SK-N-DZ (cell line): ENCODE data around the gene MEF2A. TPM values are rescaled to one million over a fixed set of nuclear protein-coding genes. Genes with fewer than 3 reads are reported as not detected.
A peak's percentile ranks its signal among the peaks of the same experiment; 100 is the strongest.
"Not testable (repeated sequence)": the region's sequence is repeated elsewhere in the genome, so short reads cannot be mapped to it uniquely, and the experiment has no call there.

Source experiments
- DNase-seq: peaks from one replicate; pipeline ENCODE4 v3.0.0-alpha.2; 2015; ENCODE audit warnings: low spot score
- polyA plus RNA-seq, 2 experiments: library from polyadenylated mRNA; depleted of rRNA; stranded (reverse); fragments of >200 nt; gene quantifications; 2 replicates each; pipeline ENCODE4 v1.2.3, GENCODE V29; 2014

MEF2A gene
- 15.1 and 31.0 TPM in 2 replicates for polyA plus RNA-seq (2014; cell fraction: cytosol; rRNA removed)
- 28.9 and 41.3 TPM in 2 replicates for polyA plus RNA-seq (2014; cell fraction: nucleus; rRNA removed)

DNA sequence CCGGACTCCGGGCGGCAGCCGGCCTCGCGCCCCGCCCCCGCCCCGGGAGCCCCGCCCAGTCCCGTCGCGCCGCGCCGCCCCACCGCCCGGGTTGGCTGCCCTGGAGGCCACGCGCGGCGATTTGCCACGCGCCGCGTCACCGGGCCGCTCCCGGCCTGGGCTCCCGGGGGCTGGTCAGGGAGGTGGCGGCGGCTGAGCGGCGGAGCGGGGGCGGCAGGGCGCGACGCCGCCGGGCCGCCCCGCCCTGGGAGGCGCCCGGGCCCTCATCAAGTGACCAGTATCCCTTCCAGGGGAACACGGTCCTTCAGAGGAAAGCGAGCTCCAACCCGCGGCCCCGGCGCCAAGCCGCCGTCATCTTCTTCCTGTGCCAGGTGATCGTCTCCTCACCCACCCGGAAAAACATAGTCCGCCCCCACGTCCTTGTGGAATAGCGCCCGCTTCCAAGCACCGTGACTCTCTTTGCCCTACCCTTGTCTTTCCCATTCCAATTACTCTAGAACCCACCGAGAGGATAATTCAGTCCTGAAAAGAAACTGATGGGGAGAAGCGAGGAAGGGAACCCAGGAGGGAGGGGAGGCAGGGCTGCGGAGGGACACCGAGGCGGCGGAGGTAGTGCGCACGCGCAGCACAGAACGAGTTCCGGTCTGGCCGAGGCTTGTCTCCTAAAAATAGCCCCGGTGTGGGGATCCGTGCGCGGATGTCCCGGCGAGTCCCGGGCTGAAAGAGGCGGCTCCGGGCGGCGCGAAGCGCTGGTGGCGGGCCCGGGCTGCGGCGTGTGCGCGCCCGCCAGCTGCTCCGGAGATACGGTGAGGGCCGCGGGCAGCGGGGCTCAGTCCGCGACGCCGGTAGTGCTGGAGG lies at the start of gene MEF2A:
MEF2A (plus strand) TSS at position 686 of the 858 bp plus-strand sequence. CDS start 67,136 bp downstream, outside the sequence.
- DNase-seq = peak; percentile 93

DNA sequence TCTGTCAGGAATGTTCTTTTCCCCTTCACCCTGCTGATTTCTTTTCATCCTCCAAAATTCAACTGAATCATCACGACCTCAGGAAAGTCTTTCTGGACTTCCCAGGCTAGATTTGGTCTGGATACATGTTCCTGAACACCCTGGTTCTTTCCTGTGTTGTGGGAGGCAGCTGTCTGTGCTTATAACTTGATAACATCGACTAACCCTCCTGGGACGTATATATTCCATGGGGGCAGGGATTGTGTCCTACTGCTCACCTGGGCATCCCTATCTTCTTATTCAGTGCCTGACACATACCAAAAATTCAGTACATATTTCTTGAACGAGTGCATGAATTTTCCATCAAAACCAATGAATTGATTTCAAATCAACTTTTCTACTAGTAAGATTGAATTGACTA lies 47.6 kb upstream of the MEF2A start:
- DNase-seq = no peak

DNA sequence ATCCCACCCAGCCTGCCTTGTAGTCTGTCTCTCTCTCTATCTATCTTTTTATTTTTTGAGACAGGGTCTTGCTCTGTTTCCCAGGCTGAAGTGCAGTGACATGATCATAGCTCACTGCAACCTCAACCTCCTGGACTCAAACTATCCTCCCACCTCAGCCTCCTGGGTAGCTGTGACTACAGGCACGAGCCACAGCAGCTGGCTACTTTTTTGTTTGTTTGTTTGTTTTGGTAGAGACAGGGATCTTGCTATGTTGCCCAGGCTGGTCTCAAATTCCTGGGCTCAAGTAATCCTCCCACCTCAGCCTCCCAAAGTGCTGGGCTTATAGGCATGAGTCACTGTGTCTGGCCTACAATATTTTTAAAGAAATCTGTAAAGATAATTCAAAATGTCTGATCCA lies 46.4 kb upstream of the MEF2A start:
- DNase-seq = not testable (repeated sequence)

DNA sequence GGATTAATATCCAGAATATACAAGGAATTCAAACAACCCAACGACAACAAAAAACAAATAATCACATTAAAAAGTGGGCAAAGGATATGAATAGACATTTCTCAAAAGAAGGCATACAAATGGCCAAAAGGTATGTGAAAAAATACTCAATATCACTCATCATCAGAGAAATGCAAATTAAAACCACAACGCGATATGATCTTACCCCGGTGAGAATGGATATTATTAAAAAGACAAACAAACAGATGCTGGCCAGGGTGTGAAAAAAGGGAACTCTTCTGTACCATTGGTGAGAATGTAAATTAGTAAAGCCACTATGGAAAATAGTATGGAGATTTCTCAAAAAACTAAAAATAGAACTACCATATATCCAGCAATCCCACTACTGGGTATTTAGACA lies 43.5 kb upstream of the MEF2A start:
- DNase-seq = no peak

DNA sequence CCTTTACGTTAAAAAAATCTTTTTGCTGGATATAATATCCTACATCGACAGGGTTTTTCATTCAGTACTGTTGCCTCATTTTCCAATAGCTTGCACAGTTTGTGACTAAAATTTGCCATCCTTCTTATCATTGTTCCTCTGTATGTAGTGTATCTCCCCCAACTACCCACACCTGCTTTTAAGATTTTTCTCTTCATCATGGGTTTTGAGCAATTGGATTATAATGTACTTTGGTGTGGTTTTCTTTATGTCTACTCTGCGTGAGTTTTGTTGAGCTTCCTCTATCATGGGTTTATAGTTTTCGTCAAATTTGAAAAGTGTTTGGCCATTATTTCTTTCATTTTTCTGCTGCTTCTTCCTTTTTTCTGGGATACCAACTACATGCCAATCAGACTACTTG lies 39.6 kb upstream of the MEF2A start:
- no peak for DNase-seq

DNA sequence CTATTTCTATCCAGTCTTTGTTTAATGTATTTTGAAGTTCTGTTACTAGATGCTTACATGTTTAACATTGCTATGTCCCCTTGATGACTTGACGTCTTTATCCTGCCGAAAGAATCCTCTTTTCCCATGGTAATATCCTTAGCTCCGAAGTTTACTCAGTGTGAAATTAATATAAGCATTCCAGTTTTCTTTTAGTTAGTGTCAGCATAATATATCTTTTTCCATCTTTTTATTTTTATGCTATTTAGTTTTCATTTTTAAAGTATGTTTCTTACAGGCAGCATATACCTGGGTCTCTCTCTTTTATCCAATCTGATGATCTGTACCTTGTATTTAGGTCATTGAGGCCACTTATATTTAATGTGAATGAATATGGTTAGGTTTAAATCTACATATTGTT lies 39.1 kb upstream of the MEF2A start:
- no peak for DNase-seq

DNA sequence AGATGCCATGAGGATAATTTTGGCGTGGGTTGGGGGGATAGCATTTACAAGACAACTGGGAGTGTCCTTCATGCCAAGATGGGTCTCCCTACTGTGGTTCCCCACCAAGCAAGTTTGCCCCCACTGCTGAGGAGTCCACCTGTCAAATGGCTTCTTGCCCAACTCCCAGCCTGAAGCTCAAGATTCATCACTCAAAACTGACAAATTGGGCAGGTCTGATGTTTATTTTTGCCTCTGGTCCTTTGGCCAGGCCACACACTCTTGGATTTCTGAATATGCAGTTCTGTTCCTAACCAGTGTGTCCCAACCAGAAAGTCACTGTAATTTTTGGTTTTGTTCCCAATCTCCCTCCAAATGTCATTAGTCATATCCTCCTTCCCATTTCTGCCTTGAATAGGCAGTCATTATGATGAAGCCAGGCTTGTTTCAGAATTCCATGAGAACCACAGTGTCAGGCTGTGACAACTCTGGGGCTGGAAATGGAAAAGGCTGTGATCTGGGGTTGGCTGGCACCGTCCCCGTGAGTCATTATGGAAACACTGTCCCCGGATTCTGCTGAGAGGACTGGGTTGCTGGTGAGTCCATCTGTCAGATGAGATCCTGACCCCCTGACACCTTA lies 29.3 kb upstream of the MEF2A start:
- no peak for DNase-seq

DNA sequence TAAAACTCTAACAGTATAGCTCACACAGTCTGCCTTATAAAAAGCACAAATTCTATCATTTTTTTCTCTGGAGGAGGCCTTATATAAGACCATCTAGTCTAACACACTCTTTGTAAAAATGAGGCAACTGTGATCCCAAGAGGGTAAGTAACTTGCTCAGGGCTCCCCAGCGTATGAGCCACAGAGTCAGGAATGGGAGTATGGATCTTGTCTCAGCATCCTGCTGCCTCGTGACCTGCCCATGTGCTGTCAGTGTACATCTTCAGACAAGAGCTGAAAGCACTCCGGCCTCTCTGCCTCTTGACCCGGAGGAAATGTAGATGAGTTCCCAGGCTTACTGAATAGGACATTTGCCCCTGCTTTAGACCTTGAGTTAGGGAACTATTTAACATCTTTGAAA lies 28.4 kb upstream of the MEF2A start:
- no peak for DNase-seq

DNA sequence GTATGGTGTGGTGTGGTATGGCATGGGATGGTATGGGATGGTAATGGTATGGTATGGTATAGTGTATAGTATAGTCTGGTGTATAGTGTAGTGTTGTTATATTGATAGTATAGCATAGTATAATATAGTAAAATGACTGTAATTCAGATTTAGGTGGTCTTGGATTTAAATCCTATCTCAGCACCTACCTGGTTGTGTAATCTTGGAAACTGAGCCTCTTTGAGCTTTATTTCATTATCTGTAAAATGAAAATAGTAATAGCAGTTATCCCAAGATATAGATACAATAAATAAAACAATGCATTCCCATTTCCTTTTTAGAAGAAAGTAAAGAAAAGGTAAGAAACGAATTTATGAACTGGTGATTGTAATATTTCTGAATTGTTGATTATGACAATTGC lies 27.5 kb upstream of the MEF2A start:
- DNase-seq = no peak

DNA sequence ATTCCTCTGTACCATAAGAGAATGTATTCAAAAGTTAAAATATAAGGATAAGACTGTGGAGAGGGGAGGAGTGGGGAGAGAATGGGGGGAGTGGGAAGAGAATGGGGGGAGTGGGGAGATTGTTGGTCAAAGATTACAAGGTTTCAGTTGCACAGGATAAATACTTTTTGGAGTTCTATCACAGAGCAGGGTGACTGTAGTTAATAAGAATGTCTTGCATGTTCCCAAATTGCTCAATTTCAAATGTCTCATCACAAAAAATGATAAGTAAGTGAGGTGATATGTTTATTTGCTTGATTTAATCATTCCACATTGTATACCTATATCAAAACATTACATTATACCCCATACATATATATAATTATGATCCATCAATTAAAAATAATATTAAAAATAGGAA lies 23.0 kb upstream of the MEF2A start:
- no peak for DNase-seq

DNA sequence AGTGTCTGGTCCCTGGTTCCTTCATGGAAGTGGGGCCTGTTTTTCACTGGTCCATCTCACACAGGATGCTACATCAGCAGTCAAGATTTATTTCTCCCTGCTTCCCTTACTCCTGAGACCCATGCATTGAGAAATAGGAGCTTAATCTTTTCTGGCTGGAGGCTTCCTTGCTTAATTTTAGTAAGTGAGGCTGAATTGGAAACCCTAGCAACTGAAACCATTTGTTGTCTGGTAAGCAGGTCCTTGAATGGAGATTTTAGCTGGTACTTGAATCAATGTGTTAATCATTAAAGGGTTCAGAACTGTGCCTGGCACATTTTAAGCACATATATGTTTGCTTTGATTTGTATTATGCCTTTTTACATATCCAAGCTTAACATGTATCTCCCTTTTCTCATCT lies 20.2 kb upstream of the MEF2A start:
- DNase-seq = no peak

DNA sequence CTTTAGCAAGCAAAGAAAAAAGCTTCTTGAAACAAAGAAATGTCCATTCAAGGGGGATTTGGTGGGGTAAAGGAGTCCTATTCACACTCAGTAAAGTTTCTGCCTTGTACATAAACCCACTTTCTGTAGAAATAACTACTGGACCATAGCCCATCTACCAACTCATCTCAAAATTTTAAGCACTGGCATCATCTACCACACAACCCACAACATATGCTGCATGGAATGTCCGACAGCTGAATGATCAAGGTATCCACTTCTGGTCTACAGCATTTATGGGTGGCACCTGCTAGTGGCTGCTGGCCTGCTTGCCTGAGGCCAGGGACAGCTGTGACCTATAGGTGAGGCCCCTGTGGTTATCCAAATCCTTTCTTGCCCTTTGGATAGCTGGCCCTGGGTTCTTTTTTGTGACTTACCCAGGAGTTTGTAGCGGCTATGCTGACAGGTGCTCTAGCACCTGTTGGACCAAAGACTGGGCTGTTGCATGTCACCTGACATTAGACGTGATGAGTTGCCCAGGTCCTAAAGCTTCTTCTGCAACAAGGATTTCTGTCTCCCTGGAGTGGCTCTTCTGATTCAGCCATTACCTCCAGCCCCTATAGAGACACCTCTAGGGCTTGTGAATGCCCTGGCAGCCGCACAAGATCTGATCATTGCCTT lies 19.2 kb upstream of the MEF2A start:
- DNase-seq = no peak

DNA sequence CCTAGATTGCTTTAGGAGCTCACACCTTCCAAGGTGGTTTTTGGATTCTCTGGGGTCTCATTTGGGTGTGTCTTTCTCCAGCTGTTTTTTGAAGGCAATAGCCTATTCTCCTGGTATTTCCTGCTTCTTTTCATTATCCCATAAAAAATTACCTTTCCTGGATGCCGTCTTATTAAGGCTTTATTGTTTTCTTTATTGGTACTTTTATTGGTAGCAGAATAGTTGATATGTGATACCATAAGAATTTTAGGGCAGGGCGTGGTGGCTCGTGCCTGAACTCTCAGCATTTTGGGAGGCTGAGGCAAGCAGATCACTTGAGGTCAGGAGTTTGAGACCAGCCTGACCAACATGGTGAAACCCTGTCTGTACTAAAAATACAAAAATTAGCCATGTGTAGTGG lies 18.3 kb upstream of the MEF2A start:
- no peak for DNase-seq

DNA sequence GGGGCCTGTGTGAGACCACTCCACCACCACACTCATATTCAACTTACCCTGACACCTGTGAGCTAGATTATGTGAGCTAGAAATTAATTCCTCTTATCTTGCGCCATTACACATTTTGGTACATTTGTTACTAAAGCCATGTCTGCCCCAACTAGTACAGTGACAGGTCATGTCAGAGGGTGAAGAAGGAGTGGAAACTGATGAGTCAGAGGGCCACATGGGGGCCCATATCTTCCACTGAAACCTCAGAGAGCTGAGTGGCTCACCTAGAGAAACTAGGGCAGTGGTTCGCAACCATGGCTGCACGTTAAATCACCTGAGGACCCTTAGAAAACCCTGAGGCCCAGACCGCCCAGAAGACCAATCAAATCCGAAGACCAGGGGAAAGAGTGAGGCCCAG lies 15.7 kb upstream of the MEF2A start:
- DNase-seq = no peak

DNA sequence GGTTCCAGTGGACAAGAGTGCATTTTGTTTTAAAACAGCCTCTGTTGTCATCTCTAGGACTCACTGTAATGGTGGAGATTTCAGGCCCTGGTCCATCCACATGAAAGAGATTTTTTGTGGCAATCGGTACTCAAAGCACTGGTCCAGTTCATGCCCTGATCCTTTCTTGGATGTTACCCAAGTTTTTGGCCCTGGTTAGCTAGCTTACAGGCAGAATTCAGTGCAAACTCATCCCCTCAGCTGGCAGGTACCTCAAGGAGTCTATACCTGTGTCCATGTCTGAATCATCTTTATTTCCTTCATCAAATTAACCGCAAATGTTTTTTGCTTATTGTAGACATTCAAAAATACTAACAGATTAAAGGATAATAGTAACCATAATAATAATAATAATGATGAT lies 13.7 kb upstream of the MEF2A start:
- no peak for DNase-seq

DNA sequence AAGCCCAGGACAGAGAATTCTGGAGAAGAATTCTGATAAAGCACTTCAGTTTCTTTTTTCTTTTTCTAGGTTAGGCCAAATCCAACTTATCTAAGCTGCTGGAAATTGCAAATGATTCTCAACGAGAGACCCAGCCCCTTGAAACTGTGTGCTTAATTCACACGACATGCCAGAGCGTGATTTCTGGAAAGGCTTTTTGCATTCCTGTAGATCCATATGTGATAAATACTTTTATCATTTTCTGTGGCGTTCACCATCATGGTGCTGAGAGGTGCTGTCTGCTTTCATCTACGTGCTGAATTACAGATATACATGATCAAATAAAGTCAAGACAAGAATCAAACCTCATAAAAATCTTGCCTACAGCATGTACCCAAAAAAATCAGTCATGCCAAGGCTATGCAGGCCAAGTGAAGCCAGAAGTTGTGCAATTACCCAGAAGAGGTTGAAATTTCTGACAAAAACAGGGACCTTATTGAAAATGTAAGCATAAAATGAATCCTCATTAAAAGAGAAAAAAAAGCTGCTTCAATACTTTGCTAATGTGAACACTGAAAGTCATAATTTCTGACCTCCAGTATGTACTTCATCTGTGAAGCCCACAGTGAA lies 10.8 kb upstream of the MEF2A start:
- no peak for DNase-seq

DNA sequence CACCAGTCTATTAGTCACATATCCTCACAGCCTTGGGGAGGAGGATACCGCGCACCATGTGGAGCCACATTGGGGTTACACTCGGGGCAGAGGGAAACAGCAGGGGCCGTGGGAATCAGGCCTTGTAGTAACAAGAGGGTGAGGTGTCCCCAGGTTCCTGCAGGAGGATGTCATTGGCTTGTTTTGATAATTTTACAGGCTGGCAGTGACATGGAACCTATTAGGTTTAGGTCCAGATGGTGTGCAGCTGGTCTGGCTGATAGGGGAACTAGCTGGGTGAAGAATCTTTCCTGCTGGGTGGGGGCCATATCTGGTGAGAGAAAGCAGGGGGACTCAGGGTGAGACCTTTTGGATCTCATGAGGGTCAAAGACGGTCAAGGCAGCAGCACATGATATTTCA lies 9.8 kb upstream of the MEF2A start:
- no peak for DNase-seq

DNA sequence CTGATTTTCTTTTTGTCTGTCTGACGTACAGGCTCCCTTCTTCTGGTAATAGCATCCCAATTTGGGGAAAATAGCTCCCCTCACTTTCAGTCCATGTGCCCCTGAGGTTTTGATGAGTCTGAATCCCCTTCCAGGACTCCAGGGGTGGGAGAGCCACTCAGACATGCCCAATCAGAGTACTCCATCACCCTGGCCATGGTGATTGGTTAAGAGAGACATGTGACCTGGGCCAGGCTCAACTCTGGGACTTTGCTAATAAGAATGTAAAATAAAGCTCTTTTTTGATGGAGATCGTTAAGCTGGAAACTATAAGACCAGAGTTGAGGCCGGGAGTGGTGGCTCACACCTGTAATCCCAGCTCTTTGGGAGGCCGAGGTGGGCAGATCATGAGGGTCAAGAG lies 9.2 kb upstream of the MEF2A start:
- no peak for DNase-seq

DNA sequence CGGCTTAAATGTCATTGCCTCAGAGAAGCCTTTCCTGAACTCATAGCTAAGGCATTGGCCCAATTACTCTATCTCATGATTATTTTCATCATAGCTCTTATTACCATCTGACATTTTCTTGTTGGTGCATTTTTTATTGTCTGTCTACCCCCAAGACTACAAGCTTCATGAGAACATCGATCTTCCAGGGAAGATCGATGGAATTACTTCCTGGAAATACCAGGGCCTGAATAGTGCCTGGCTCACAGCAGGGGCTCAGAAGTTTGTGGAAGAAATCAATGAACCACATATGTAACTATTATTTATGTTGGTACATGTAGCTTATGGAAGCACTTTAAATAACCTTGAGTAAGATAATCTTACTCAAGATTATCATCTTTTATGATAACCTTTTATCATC lies 7.7 kb upstream of the MEF2A start:
- DNase-seq = no peak

DNA sequence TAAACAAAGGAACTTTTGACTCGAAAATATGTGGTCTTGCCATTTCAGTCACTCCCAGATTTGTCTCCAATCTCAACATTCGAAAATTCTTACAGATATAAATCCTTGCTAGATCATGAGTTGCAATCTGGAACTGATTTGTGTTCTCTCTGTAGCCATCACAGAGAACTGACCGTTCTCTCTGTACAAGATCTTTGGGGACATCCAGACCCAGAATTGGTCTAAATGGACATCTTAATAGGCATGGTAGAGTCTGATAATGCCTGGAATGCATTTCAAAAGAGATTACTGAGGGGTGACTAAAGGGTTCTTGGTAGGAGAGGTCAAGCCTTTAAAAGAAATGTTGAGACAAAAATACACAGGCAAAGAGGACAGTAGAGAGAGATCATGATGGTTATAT lies 7.2 kb upstream of the MEF2A start:
- no peak for DNase-seq

DNA sequence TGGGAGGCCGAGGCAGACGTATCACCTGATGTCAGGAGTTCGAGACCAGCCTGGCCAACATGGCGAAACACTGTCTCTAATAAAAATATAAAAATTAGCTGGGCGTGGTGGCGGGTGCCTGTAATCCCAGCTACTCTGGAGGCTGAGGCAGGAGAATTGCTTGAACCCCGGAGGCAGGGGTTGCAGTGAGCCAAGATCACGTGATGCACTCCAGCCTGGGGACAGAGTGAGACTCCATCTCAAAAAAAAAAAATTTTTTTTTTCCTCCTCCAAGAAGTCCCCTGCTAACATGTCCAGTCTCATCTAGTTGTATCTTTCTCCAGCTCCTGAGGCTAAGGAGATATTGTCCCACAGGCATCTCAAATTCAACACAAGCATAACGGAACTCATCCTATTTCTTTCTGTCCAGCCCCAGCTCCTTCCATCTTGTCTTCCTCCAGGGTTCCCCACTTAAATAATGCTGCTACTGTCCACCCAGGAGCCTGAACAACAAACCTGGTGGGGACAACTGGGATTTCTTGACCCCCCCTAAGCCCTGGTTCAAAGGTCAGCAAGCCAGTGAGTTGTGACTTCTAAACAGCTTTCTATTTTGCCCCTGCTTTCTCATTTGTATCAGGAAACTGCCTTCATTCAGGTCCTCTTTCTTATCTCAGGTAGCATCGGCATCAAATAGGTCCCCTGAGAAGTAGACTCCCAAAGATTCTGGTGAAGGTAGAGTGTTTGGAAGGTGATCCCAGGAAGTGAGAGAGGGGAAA lies 4.1 kb upstream of the MEF2A start:
- no peak for DNase-seq
